Smooth muscle cell (in vitro differentiated cells): ENCODE measurements around the gene CLRN3. TPM values are rescaled to one million over a fixed set of nuclear protein-coding genes. Genes with fewer than 3 reads are reported as not detected.

Experiments used
- polyA plus RNA-seq: library from polyadenylated mRNA; unstranded; fragments of >200 nt; fragmentation: Nextera tagmentation; extraction: Ambion mirVana; gene quantifications from 2 replicates; pipeline ENCODE4 v1.2.1, GENCODE V29; 2016
- total RNA-seq: library from RNA; depleted of rRNA; stranded (reverse); fragments of >200 nt; gene quantifications from 2 replicates; pipeline ENCODE4 v1.2.3, GENCODE V29; 2014

Gene CLRN3
- total and polyA plus RNA-seq, 2 experiments from 2014 or later = not detected

Other genes with a start within 250 kb of the CLRN3 start
- not detected in 2 replicates for gene FOXI2, start 155.8 kb downstream of the CLRN3 start, total RNA-seq
- not detected in 2 replicates for gene FOXI2, start 155.8 kb downstream of the CLRN3 start, polyA plus RNA-seq
- gene PTPRE, start 14.2 kb upstream of the CLRN3 start, total RNA-seq = 17.0 and 22.7 TPM in 2 replicates
- gene PTPRE, start 14.2 kb upstream of the CLRN3 start, polyA plus RNA-seq = 17.1 and 23.1 TPM in 2 replicates
- gene MKI67, start 233.5 kb upstream of the CLRN3 start, total RNA-seq = 10.8 and 13.0 TPM in 2 replicates
- 7.9 and 10.3 TPM in 2 replicates for gene MKI67, start 233.5 kb upstream of the CLRN3 start, polyA plus RNA-seq